Measurements from ENCODE around the gene MRGPRD.

DNA sequence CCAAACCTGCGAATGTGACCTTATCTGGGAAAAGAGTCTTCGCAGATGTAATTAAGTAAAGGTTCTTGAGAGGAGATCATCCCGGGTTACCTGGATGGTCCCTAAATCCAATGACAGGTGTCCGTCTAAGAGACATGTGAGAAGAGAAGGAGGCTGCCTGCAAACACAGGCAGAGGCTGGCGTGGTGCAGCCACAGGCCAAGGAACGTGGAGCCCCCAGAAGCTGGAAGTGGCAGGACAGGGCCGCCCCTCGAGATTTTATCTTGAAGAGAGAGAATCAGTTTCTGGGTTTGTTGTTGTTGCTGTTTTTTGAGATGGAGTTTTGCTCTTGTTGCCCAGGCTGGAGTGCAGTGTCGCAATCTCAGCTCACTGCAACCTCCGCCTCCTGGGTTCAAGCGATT is 33.6 kb downstream of the MRGPRD start:
- TF ChIP-seq CTCF (IDR thresholded peaks at IDR 0.05; ENCODE audit: borderline replicate concordance, extremely low read depth, low read length, poor library complexity, severe bottlenecking) (no peak), EZH2 (IDR thresholded peaks at IDR 0.05; ENCODE audit: borderline replicate concordance, low read depth, low read length, severe bottlenecking) (no peak)
